ENCODE measurements around the gene ABCB8. TPM values are rescaled to one million over a fixed set of nuclear protein-coding genes. Genes with fewer than 3 reads are reported as not detected.

ABCB8 gene
- total RNA-seq, 2 experiments from 2014 or later = 57.0 to 62.2 TPM

- Mint-ChIP-seq H3K9me3 (no peaks in the 10 kb centered on the region), H3K27me3 (peaks cover 4% of the 10 kb centered on the region), H3K36me3 (ENCODE audit: low read depth) (peaks cover 11% of the 10 kb centered on the region), H3K4me1 (ENCODE audit: low read depth) (peaks cover 23% of the 10 kb centered on the region), H3K27ac (no peak overlapping the region), H3K4me3 (no peak overlapping the region)
- H3K4me1 ChIP-seq (ENCODE audit: insufficient read depth, low read length) = peaks cover 53% of the 10 kb centered on the region
- DNase-seq = peak in 2 of 14 experiments; percentile 52 to 60
- H3K27me3 ChIP-seq (ENCODE audit: control insufficient read depth in 1 of 2, insufficient read depth in 2 of 2, low read length in 2 of 2) = no peaks in the 10 kb centered on the region
- no peak overlapping the region for H3K4me3 ChIP-seq (ENCODE audit: low read length)
- no peak overlapping the region for H3K27ac ChIP-seq (ENCODE audit: low read depth in 1 of 2, low read length in 2 of 2)
- no peak for ATAC-seq (ENCODE audit: poor library complexity)
- no peak for TF ChIP-seq CTCF (IDR thresholded peaks at IDR 0.05)
- POLR2A ChIA-PET = no interaction called here
- peaks cover 0 to 3% of the 10 kb centered on the region in 2 experiments for H3K9me3 ChIP-seq (ENCODE audit: control insufficient read depth in 1 of 2, insufficient read depth in 1 of 2, low read length in 2 of 2)
- CTCF ChIA-PET = interaction anchor here (0.9 to 1.6 kb wide), 3 partner anchors 19 to 77 kb away, joined by 3 to 4 read pairs (median 3); no protein-coding TSS in a partner anchor
- intact Hi-C loops (cut with DNase I, micrococcal nuclease) = no loop called here
- H3K36me3 ChIP-seq (ENCODE audit: insufficient read depth, low read length) = no peaks in the 10 kb centered on the region
Measured at GRCh38 chr7:151091431-151091830, 63.2 kb downstream of the ABCB8 start.

- Mint-ChIP-seq H3K27me3 (peaks cover 4% of the 10 kb centered on the region), H3K9me3 (no peaks in the 10 kb centered on the region), H3K4me3 (no peak overlapping the region), H3K27ac (no peak overlapping the region), H3K4me1 (ENCODE audit: low read depth) (peaks cover 23% of the 10 kb centered on the region), H3K36me3 (ENCODE audit: low read depth) (peaks cover 11% of the 10 kb centered on the region)
- CTCF ChIA-PET = interaction anchor here (0.9 to 1.6 kb wide), 2 partner anchors 18 to 20 kb away, joined by 3 to 4 read pairs; no protein-coding TSS in a partner anchor
- ATAC-seq (ENCODE audit: poor library complexity) (no peak), DNase-seq (no peak)
- no peak overlapping the region for H3K4me3 ChIP-seq (ENCODE audit: low read length)
- peaks cover 50% of the 10 kb centered on the region for H3K4me1 ChIP-seq (ENCODE audit: insufficient read depth, low read length)
- TF ChIP-seq CTCF (IDR thresholded peaks at IDR 0.05) = no peak
- POLR2A ChIA-PET = no interaction called here
- H3K9me3 ChIP-seq (ENCODE audit: control insufficient read depth in 1 of 2, insufficient read depth in 1 of 2, low read length in 2 of 2) = peaks cover 0 to 3% of the 10 kb centered on the region in 2 experiments
- no peak overlapping the region for H3K27ac ChIP-seq (ENCODE audit: low read depth in 1 of 2, low read length in 2 of 2)
- H3K27me3 ChIP-seq (ENCODE audit: control insufficient read depth in 1 of 2, insufficient read depth in 2 of 2, low read length in 2 of 2) = no peaks in the 10 kb centered on the region
- no peaks in the 10 kb centered on the region for H3K36me3 ChIP-seq (ENCODE audit: insufficient read depth, low read length)
- intact Hi-C loops (cut with DNase I, micrococcal nuclease) = no loop called here
Measured at GRCh38 chr7:151091988-151092387, 63.7 kb downstream of the ABCB8 start.

- Mint-ChIP-seq H3K9me3 (no peaks in the 10 kb centered on the region), H3K36me3 (ENCODE audit: low read depth) (peaks cover 11% of the 10 kb centered on the region), H3K27me3 (peaks cover 4% of the 10 kb centered on the region), H3K27ac (no peak overlapping the region), H3K4me1 (ENCODE audit: low read depth) (peaks cover 16% of the 10 kb centered on the region), H3K4me3 (no peak overlapping the region)
- Histone ChIP-seq H3K27me3 (ENCODE audit: control insufficient read depth in 1 of 2, insufficient read depth in 2 of 2, low read length in 2 of 2) (no peaks in the 10 kb centered on the region), H3K9me3 (ENCODE audit: control insufficient read depth in 1 of 2, insufficient read depth in 1 of 2, low read length in 2 of 2) (no peaks in the 10 kb centered on the region), H3K36me3 (ENCODE audit: insufficient read depth, low read length) (no peaks in the 10 kb centered on the region), H3K4me1 (ENCODE audit: insufficient read depth, low read length) (peaks cover 32% of the 10 kb centered on the region), H3K4me3 (ENCODE audit: low read length) (no peak overlapping the region), H3K27ac (ENCODE audit: low read depth in 1 of 2, low read length in 2 of 2) (no peak overlapping the region)
- DNase-seq = no peak
- TF ChIP-seq CTCF (IDR thresholded peaks at IDR 0.05) = no peak
- ChIA-PET CTCF (interaction anchor here (1.2 kb wide), 1 partner anchor 30 kb away, joined by 3 read pairs; no protein-coding TSS in a partner anchor), POLR2A (no interaction called here)
- intact Hi-C loops (cut with DNase I, micrococcal nuclease) = no loop called here
- no peak for ATAC-seq (ENCODE audit: poor library complexity)
Measured at GRCh38 chr7:151093748-151094147, 65.5 kb downstream of the ABCB8 start.
